HG03571 (cell line): ENCODE data around the gene LIMS4.
"Not testable (repeated sequence)": the region's sequence is repeated elsewhere in the genome, so short reads cannot be mapped to it uniquely, and the experiment has no call there.

ENCODE experiments used
- ATAC-seq: cut with Tn5 transposase; IDR thresholded peaks from one replicate; pipeline ENCODE4 v1.9.1; 2021; ENCODE audit not compliant: unreplicated experiment

LIMS4 gene, protein sequence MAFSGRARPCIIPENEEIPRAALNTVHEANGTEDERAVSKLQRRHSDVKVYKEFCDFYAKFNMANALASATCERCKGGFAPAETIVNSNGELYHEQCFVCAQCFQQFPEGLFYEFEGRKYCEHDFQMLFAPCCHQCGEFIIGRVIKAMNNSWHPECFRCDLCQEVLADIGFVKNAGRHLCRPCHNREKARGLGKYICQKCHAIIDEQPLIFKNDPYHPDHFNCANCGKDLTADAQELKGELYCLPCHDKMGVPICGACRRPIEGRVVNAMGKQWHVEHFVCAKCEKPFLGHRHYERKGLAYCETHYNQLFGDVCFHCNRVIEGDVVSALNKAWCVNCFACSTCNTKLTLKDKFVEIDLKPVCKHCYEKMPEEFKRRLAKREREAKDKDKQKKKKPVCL

DNA sequence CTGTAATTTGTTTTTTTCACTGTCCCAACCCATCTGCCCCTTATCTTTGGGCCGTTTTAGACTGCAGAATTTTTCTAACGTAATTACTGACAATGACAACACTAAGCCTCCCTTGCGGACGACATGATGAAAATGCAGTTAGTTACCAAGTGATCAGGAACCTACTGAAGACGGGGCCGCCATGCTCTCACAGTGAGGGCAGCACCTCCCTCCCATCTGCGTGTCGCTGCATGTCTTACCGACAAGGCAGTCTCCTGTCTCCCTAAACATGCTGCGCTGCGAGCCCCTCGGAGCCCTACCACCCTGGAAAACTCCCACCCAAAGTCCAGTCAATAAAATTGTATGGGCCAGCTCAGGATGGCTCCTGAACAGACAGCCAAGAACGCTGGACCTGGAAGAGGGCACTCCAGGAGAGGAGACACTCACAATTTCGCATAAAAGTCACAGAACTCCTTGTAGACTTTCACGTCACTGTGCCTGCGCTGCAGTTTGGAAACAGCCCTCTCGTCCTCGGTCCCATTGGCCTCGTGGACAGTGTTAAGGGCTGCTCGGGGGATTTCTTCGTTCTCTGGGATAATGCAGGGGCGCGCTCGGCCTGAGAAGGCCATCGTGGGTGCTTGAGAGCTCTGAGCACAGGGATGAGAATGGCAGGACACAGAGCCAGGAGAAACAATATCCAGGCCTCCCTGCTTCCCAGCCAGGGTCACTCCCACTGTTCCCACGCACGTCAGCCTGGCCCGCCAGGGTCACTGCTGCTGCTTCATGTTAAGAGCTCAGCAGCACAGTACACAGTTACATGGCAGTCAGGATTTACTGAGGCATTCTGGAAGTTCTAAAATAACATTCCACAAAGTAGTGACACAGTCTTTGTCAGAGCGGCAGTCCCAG is at the start of gene LIMS4:
Gene LIMS4, minus strand, starts transcription at position 646 of the 888 bp plus-strand sequence. Its CDS starts 38 bp downstream, at position 608.
- ATAC-seq, result not testable (repeated sequence)

GRCh38 chr2:110499755-110500377 is 27.2 kb upstream of the LIMS4 start:
- peak; percentile 68 for ATAC-seq

DNA sequence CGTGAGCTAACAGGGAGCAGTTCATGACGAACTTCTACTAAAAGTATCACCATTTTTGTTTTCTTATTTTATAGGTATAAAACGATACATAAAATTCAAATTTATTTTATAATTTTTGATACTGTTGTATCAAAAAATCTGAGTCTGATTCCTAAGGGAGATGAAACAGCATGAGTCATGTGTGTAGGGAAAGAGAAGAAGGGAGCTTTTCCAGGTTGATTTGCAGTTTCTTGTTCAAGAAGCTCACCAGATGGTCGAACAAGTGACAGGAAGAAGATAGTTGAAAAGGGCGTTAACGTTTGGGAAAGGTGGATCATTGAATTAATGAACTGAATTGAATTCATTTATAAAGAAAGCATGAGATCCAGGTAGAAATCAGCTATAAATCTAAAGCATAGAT is 23.4 kb upstream of the LIMS4 start:
- not testable (repeated sequence) for ATAC-seq

- ATAC-seq, result not testable (repeated sequence)
Observed at GRCh38 chr2:110494488-110494887, 21.9 kb upstream of the LIMS4 start.

- ATAC-seq, result not testable (repeated sequence)
Observed at GRCh38 chr2:110488991-110489390, 16.4 kb upstream of the LIMS4 start.

DNA sequence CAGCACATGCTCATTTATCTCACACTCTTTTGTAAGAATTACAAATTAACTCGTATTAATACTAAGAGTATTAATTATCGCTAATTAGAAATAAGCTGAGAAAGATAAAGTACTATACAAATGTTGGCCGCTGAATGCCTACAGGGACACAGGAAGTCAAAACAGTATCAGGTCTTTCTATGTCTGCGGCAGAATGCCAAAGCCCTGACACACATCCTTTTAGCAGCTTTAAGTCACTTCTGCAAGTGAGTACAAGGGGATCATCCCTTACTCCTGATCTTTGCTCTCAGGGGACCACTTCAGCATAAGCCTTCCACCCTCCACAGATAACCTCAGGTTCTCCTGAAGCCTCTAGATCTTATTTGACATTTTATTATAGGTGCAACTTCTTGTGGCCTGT is 10.1 kb upstream of the LIMS4 start:
- ATAC-seq, result not testable (repeated sequence)

DNA sequence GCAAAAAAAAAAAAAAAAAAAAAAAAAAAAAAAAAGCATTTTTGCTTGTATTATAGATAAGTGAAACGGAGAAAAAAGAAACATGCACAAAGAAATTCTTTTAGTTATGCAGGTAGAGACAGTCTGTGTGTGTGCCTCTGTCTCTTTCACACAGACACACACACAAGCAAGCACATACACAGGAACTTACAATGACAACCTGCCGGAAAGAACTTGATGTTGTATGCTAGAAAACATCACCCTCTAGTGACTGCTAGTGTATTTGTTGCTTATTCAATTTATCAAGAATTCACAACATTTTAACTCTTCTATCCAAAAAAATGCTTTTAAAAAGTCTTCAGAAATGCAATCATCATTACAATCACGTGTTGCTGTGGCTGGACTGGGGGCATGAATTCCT is 8.6 kb upstream of the LIMS4 start:
- ATAC-seq, result not testable (repeated sequence)

DNA sequence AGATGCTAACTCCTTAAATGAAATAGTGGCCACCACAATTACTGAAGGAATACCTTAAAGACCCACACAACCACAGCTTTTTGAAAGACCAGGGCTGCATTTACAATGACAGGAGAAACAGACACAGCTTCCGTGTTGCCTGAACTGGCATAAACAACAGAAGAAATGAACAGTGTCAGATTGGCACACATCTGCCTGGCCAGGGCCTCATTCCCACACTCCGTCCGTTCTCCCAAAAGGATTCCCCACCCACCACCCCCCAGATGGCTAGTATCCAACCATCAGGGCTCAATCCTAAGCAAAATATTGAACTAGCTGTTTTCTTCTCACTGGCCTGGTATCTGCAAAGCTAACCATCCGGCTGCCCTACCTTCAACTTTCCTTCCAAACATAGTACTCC is 7.5 kb upstream of the LIMS4 start:
- ATAC-seq, result not testable (repeated sequence)

DNA sequence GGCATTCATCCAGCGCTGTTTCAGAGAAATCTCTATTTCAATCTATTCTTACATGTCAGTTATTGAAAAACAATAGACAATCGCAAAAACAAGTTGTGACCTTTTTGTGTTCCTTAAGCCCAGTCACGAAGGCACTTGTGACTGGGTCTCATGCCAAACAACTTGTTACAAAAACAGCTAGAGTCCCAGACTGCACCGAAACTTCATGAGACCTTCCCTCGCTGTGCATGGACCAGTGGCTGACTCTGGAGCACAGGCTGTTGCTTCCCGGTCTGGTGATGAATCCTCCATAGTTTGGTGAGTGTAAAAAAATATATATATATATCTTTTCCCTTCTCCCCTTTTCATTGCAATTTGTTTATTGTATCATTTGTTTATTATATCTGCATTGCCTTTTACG is 4.8 kb upstream of the LIMS4 start:
- not testable (repeated sequence) for ATAC-seq

GRCh38 chr2:110476952-110477351 is 4.3 kb upstream of the LIMS4 start:
- not testable (repeated sequence) for ATAC-seq

GRCh38 chr2:110475627-110476359 is 3.2 kb upstream of the LIMS4 start:
- ATAC-seq, result not testable (repeated sequence)

DNA sequence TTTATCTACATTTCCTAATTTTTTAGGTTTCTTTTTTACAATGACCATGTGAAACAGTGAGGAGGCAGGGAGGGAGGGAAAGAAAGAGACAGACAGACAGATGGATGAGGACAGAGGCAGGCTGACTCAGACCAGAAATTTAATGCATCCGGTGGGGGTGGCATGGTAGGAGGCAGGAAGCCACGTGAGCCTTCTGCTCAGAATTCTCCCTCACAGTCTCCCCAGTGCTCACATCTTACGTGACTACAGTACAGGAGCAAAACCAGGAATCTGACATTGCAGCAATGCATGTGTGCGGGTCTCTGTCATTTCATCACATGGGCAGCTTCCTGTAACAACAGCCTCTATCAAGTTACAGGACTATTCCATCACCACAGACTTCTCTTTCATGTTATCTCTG is 2.3 kb upstream of the LIMS4 start:
- ATAC-seq, result peak; percentile 95

GRCh38 chr2:110473059-110473358 is 393 bp upstream of the LIMS4 start:
- ATAC-seq, result not testable (repeated sequence)

DNA sequence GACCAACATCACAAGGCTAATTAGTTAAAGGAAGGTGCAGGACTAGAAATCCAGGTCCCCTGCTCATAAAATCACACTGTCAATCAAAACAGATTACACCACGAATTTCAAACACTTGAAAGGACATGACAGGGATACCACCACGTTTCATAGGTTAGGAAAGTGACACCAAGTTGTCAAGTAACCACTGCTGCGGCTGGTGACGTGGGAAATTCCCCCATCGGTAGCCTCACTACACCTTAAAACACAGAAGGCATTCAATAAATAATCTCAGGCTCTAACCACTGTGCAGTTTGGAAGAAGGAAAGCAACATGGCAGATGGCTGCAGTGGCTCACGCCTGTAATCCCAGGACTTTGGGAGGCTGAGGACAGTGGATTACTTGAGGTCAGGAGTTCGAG is 3.7 kb downstream of the LIMS4 start:
- ATAC-seq, result not testable (repeated sequence)

GRCh38 chr2:110465312-110465711 is 7.3 kb downstream of the LIMS4 start:
- peak; percentile 93 for ATAC-seq

- not testable (repeated sequence) for ATAC-seq
Observed at GRCh38 chr2:110462458-110462857, 10.2 kb downstream of the LIMS4 start.

DNA sequence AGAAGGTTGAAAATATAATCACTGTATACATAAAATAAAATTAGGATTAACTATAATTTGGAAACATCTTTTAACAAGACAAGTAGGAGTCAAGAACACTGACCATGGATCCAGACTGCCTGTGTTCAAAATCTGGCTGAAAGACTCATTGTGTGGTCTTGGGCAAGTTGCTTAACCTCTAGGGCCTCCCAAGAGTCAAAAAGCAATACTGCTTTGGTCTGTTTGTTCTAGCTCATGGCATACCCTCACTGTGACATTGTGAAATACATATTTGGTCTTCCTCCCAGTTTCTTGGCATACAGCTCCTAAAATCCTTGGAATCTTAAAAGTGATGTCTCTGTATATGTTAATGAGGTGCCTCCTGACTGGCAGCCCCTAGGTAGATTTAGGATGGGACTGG is 12.3 kb downstream of the LIMS4 start:
- ATAC-seq, result not testable (repeated sequence)

DNA sequence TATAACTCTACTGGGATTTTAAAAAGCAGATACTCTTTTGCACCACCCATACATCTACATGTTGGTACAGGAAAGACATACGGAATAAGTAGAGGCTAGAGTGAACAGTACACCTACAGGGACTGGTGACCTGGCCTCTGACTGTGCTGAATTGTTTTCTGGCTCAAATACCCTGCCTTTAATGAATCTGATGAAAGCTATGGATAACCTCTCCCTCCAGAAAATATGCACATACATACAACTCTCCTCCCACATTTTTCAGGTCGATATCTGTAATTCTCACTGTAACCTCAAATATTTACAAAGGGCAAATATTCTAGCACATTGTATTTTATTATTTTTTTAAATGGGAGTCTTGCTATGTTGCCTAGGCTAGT is 15.4 kb downstream of the LIMS4 start:
- not testable (repeated sequence) for ATAC-seq

- not testable (repeated sequence) for ATAC-seq
Observed at GRCh38 chr2:110456291-110457213, 16.1 kb downstream of the LIMS4 start.
